AG04449 (cell line): ENCODE measurements around the gene CAMK2B.

Source experiments
- CTCF ChIA-PET: fragments of 350-600 bp; formaldehyde crosslinking; extraction: SDS; loops from one replicate; lab custom pipeline; 2021; ENCODE audit warnings: antibody characterized with exemption; lab: Yijun Ruan, JAX
- POLR2A ChIA-PET: fragments of 400-600, 350-600 bp; formaldehyde crosslinking; extraction: SDS; loops from one replicate; lab custom pipeline; 2020; ENCODE audit warnings: antibody characterized with exemption, inconsistent platforms; lab: Yijun Ruan, JAX
- DNase-seq: peaks from one replicate; pipeline ENCODE4 v3.0.0-alpha.2; 2010; ENCODE audit warnings: low read depth, low spot score
- H3K4me3 ChIP-seq: 2 replicates; pipeline ENCODE4 v1.5.1; 2011; ENCODE audit warnings: low read depth, mild to moderate bottlenecking, control low read depth, low read length
- CTCF ChIP-seq: IDR thresholded peaks from one replicate; pipeline ENCODE4 v1.5.1; 2011; ENCODE audit warnings: mild to moderate bottlenecking, moderate library complexity, low read length, control low read depth, inconsistent platforms; ENCODE audit not compliant: insufficient read depth; ENCODE audit errors: missing control alignments

Gene CAMK2B

GRCh38 chr7:44327981-44328380, 2.6 kb upstream of the CAMK2B start:
- no peak overlapping the region for H3K4me3 ChIP-seq
- ChIA-PET POLR2A (no interaction called here), CTCF (no interaction called here)
- DNase-seq, result no peak
- no peak for TF ChIP-seq CTCF

- no peak for DNase-seq
- CTCF ChIA-PET, result no interaction called here
- POLR2A ChIA-PET, result no interaction called here
- no peak overlapping the region for H3K4me3 ChIP-seq
- TF ChIP-seq CTCF, result no peak
Observed at GRCh38 chr7:44326261-44327125, 1.1 kb upstream of the CAMK2B start.

GRCh38 chr7:44325811-44326241, 432 bp upstream of the CAMK2B start:
- H3K4me3 ChIP-seq, result no peak overlapping the region
- ChIA-PET CTCF (no interaction called here), POLR2A (no interaction called here)
- no peak for TF ChIP-seq CTCF
- DNase-seq, result no peak

GRCh38 chr7:44324481-44325200, 753 bp downstream of the CAMK2B start:
- POLR2A ChIA-PET, result no interaction called here
- CTCF ChIA-PET, result no interaction called here
- no peak for DNase-seq
- H3K4me3 ChIP-seq, result no peak overlapping the region
- TF ChIP-seq CTCF, result no peak

GRCh38 chr7:44324204-44324480, 1.3 kb downstream of the CAMK2B start:
- TF ChIP-seq CTCF, result no peak
- CTCF ChIA-PET, result no interaction called here
- POLR2A ChIA-PET, result no interaction called here
- no peak overlapping the region for H3K4me3 ChIP-seq
- DNase-seq, result no peak

GRCh38 chr7:44323381-44324203, 1.8 kb downstream of the CAMK2B start:
- POLR2A ChIA-PET, result no interaction called here

More at GRCh38 chr7:44323381-44324203, 1.8 kb downstream of the CAMK2B start:
- DNase-seq, result no peak
- no peak overlapping the region for H3K4me3 ChIP-seq
- CTCF ChIA-PET, result interaction anchor here (1.0 kb wide), 2 partner anchors 81 to 242 kb away, joined by 3 to 4 read pairs; no protein-coding TSS in a partner anchor
- no peak for TF ChIP-seq CTCF
